A673 (cell line): ENCODE measurements around the gene NSG2.

ENCODE experiments used
- EZH2 ChIP-seq: fragments of 200-600 bp; sonication (generic); IDR thresholded peaks from 2 replicates; pipeline ENCODE4 v1.6.1; 2017; ENCODE audit warnings: borderline replicate concordance, low read depth, mild to moderate bottlenecking, mixed read lengths, antibody characterized with exemption, low read length; ENCODE audit not compliant: poor library complexity, severe bottlenecking
- TF ChIP-seq, protein P1 (sequence below): fragments of 300-800, 200-600 bp; sonication (generic); conservative IDR thresholded peaks from 2 replicates; pipeline ENCODE4 v1.5.1; 2017; ENCODE audit warnings: low read depth, mild to moderate bottlenecking, antibody characterized with exemption, low read length, moderate library complexity, mixed read lengths

DNA sequence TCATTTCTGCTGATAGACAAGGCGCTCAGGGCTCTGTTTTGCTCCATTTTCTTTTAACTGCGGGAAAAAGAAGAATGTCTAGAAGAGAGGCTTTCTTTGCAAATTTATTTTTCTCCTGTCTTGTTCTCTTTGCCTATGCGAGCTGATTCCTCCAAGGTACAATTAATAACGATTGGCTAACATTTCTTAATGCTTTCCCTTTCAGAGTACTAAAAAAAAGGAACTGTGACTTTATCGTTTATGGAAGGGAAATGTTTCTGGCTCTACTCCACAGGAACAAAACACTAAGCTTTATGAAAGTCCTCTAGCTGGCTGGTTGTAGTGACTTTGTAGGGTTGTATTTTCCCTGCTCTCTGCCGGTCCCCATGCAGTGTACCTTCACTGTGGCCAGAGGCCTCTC, 11.7 kb downstream of the NSG2 start:
- TF ChIP-seq, protein P1, sequence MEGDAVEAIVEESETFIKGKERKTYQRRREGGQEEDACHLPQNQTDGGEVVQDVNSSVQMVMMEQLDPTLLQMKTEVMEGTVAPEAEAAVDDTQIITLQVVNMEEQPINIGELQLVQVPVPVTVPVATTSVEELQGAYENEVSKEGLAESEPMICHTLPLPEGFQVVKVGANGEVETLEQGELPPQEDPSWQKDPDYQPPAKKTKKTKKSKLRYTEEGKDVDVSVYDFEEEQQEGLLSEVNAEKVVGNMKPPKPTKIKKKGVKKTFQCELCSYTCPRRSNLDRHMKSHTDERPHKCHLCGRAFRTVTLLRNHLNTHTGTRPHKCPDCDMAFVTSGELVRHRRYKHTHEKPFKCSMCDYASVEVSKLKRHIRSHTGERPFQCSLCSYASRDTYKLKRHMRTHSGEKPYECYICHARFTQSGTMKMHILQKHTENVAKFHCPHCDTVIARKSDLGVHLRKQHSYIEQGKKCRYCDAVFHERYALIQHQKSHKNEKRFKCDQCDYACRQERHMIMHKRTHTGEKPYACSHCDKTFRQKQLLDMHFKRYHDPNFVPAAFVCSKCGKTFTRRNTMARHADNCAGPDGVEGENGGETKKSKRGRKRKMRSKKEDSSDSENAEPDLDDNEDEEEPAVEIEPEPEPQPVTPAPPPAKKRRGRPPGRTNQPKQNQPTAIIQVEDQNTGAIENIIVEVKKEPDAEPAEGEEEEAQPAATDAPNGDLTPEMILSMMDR: no peak
- TF ChIP-seq EZH2: no peak
